Esophagus squamous epithelium (tissue), 4 donors: ENCODE results near the gene OR6V1.

Experiments used
- POLR2A ChIP-seq, 4 donors: fragments of 450-650 bp; IDR thresholded peaks; one replicate each; pipeline ENCODE4 v1.6.1; 2017; ENCODE audit warnings: antibody characterized with exemption in 4 of 4, mild to moderate bottlenecking in 4 of 4, moderate library complexity in 3 of 4
- TF ChIP-seq, protein P1 (sequence below), 6 experiments: fragments of 450-650 bp in 4 of 6; fragments of 200-600 bp in 2 of 6; sonication (generic) in 2 of 6; IDR thresholded peaks; one replicate each; pipeline ENCODE4 v1.5.1; 2016 to 2019; ENCODE audit warnings: antibody characterized with exemption in 6 of 6, mild to moderate bottlenecking in 4 of 6, moderate library complexity in 4 of 6

DNA sequence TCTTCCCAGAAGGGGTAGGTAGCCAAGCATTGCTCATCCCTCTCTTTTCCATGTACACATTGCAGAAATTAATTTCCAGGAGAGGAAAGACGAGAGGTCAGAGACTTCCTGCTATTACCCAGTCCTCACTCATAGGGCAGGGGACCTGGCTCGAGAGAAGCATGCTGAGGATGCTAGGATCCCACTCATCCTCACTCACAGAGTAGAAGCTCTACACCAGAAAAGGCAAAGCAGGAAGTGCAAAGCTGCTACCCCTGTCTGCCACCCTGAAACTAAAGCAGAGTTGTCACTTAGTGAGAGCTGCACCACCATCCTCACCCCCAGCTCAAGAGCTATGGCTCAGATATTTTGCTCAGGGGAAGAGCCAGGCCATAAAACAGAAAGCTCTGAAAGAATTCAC is 35.1 kb upstream of the OR6V1 start:
- TF ChIP-seq, protein P1, sequence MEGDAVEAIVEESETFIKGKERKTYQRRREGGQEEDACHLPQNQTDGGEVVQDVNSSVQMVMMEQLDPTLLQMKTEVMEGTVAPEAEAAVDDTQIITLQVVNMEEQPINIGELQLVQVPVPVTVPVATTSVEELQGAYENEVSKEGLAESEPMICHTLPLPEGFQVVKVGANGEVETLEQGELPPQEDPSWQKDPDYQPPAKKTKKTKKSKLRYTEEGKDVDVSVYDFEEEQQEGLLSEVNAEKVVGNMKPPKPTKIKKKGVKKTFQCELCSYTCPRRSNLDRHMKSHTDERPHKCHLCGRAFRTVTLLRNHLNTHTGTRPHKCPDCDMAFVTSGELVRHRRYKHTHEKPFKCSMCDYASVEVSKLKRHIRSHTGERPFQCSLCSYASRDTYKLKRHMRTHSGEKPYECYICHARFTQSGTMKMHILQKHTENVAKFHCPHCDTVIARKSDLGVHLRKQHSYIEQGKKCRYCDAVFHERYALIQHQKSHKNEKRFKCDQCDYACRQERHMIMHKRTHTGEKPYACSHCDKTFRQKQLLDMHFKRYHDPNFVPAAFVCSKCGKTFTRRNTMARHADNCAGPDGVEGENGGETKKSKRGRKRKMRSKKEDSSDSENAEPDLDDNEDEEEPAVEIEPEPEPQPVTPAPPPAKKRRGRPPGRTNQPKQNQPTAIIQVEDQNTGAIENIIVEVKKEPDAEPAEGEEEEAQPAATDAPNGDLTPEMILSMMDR (IDR thresholded peaks at IDR 0.05) = no peak
- TF ChIP-seq POLR2A (IDR thresholded peaks at IDR 0.05) = no peak
